HG03521 (cell line): ENCODE data around the gene TIE1.
"Not testable (repeated sequence)": the region's sequence is repeated elsewhere in the genome, so short reads cannot be mapped to it uniquely, and the experiment has no call there.

Source experiments
- ATAC-seq: cut with Tn5 transposase; IDR thresholded peaks from one replicate; pipeline ENCODE4 v1.9.1; 2021; ENCODE audit warnings: mild to moderate bottlenecking, moderate library complexity; ENCODE audit not compliant: unreplicated experiment

The TIE1 gene

DNA sequence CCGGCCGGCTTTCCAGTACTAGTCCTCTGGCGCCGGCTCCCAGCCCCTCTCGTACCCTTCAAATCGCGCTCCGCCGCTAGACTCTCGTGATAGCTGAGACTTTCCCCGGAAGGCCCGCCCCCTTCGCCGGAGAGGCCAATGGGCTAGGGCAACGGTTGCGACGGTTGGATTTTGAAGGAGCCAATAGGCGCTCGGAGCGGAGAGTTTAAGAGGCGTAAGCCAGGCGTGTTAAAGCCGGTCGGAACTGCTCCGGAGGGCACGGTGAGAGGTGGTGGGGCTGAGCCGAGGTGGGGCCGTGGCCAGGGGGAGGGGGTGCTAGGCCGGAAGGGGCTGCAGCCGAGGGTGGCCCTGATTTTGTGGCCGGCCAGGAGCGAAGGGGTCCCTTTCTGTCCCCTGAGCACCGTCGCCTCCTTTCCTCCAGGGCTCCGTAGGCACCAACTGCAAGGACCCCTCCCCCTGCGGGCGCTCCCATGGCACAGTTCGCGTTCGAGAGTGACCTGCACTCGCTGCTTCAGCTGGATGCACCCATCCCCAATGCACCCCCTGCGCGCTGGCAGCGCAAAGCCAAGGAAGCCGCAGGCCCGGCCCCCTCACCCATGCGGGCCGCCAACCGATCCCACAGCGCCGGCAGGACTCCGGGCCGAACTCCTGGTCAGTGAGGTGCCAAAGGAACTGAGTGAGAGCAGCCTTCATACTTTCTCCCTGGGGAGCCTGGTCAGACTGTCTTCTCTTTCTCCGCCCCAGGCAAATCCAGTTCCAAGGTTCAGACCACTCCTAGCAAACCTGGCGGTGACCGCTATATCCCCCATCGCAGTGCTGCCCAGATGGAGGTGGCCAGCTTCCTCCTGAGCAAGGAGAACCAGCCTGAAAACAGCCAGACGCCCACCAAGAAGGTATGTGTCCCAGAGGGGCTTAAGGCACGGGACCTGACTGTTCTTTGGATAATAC, 58.2 kb downstream of the TIE1 start, which contains the start of gene CDC20:
CDC20 (plus strand) TSS at position 236 of the 948 bp plus-strand sequence; CDS start at position 471, 235 bp downstream.
- ATAC-seq = peak; percentile 95

DNA sequence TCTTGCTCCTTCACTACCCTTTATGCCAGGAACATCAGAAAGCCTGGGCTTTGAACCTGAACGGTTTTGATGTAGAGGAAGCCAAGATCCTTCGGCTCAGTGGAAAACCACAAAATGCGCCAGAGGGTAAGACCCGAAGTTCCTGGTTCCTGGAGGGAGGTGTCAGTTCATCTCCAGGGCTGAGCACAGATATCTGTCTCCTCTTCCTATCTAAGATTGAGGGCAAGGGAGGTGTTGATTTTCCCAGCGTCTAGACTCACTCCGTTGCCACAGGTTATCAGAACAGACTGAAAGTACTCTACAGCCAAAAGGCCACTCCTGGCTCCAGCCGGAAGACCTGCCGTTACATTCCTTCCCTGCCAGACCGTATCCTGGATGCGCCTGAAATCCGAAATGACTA, 58.9 kb downstream of the TIE1 start:
- ATAC-seq = no peak

DNA sequence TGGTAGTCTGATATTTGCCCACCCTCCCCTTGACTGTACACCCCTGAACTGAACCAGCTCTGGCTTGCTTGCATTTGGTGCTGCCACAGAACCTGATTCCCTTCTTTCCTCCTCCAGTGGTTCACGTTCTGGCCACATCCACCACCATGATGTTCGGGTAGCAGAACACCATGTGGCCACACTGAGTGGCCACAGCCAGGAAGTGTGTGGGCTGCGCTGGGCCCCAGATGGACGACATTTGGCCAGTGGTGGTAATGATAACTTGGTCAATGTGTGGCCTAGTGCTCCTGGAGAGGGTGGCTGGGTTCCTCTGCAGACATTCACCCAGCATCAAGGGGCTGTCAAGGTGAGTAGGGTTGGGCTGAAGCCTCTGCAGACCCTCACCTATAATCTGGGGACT, 59.8 kb downstream of the TIE1 start:
- no peak for ATAC-seq

- no peak for ATAC-seq
Observed at GRCh38 chr1:43363283-43363934, 62.6 kb downstream of the TIE1 start.

DNA sequence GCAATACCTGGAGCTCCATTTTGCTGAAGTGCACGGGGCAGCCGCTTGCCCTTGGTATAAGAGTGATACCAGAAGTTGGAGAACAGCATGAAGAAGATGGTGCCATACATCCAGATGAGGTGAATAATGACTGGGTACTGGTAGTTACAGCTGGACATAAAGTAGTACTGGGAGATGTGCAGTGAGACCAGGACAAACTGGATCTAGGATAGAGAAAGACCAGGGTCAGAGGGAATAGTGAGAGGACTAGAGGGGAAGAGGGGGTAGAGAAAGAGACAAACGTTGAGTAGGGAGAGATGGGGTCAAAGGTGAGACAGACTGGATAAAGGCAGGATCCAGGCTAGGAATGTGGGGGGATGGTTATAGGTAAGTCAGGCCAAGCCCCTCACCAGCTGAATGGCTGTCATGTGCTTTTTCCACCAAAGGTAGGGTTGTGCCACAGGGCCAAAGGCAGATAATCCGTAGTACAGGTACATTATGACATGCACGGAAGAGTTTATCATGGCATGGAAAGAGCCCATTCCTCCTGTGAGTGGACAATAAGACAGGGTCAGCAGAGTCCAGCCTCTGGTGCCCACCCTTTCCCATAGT, 63.2 kb downstream of the TIE1 start:
- ATAC-seq = no peak

GRCh38 chr1:43365678-43366077, 64.9 kb downstream of the TIE1 start:
- ATAC-seq = no peak

- ATAC-seq = no peak
Observed at GRCh38 chr1:43366179-43366578, 65.4 kb downstream of the TIE1 start.

- ATAC-seq = no peak
Observed at GRCh38 chr1:43366601-43367025, 65.8 kb downstream of the TIE1 start.

GRCh38 chr1:43367026-43367903, 66.5 kb downstream of the TIE1 start:
- peak; percentile 26 for ATAC-seq

DNA sequence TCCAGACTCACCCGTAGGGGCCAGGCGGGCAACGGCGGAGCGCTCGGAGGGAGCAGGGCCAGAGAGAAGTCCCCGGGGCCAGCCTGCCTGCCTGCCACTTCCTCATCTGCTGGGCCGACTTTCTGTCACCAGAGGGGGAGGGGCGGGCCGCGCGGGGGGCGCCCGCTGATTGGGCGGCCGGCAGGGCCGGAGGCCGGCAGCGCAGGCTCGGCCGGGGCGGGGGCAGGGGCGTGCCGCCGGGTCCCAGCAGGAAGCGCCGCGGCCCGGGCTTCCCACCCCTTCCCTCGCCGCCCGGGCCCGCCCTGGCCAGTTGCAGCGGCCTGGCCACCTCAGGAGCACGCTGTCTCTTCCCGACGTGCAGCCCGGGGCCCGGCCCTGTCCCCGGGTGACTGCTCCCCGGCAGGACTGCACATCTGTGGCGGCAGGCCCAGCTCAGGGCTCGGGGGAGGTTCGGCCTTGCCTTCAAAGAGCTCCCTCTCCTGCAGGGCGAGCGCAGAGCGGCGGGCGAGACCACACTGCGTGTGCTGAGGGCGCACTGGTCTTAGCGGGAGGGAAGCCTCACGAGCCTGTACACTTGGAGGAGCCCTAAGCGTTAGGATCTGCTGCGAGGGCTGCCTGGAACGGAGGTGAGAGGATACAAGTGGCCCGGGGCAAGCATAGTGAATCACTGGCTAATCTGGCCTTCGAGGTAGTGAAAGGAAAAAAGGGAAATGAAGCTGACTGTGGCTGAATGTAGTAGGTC, 67.3 kb downstream of the TIE1 start, which contains the start of gene ELOVL1:
ELOVL1 (minus strand) TSS at position 108 of the 742 bp plus-strand sequence. CDS start 2,402 bp downstream, outside the sequence.
- ATAC-seq = peak; percentile 74

DNA sequence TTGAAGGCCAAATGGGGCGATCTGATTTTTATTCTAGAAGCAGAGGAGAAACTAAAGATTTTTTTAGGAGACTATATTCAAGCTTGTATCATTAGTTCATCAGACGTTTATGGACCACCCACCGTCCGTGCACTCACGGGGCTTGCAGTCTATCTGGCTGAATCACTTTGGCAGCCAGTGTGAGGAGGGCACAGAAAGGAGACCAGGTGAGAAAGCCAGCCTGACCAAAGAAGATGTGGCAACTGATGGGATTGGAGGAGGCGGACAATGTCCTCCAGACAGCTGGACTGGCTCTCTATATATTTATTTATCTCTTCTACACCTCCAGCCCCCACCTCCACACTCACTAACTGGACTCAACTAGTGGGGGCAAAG, 67.9 kb downstream of the TIE1 start:
- no peak for ATAC-seq

GRCh38 chr1:43369779-43370178, 69.0 kb downstream of the TIE1 start:
- not testable (repeated sequence) for ATAC-seq

DNA sequence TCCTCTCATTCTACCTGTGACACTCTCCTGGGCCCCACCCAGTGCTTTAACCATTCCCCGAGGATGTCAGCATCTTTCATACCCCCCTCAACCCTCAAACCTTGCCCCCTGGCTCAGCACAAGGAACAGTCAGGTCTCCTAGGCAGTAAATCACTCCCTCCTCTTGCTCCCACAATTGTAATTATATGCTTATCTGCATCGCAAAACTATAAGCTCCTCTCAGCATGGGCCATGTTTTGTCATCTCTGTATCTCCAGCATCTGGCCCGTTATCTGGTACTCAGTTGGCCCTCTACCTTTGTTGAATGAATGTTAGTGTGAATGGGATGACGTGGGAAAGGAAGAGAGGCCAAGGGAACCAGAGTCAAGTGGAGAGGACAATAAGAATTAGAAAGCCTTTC, 69.8 kb downstream of the TIE1 start:
- no peak for ATAC-seq

DNA sequence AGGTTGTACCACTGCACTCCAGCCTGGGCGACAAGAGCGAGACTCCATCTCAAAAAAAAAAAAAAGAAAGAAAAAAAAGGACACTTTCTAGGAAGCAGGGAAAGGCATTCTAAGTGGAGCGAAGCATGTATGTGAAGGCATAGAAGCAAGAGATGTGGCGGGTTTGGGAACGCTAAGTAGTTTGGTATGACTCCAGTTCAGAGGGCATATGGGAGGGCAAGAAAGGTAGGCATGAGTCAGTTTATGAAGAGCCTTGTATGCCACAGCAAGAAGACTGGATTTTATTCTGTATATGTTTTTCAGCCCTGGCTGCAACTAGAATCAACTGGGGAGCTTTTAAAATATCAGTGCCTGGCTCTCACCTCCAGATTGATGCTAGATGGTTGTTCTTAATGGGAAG, 71.4 kb downstream of the TIE1 start:
- ATAC-seq = no peak
